ENCODE results near the gene ELMOD3.
"Not testable (repeated sequence)": the region's sequence is repeated elsewhere in the genome, so short reads cannot be mapped to it uniquely, and the experiment has no call there.

The ELMOD3 gene

GRCh38 chr2:85405201-85406059 lies 50.9 kb downstream of the ELMOD3 start:
- FAIRE-seq = no peak

GRCh38 chr2:85409845-85410583 lies 55.4 kb downstream of the ELMOD3 start, which contains the start of gene CAPG:
CAPG (minus strand) TSS chr2:85410366; CDS start chr2:85402145, 8,221 bp downstream.
- no peak for FAIRE-seq

- FAIRE-seq = no peak
Observed at GRCh38 chr2:85410584-85411404, 56.2 kb downstream of the ELMOD3 start.

- no peak for FAIRE-seq
Observed at GRCh38 chr2:85411405-85411748, 56.8 kb downstream of the ELMOD3 start.

GRCh38 chr2:85413592-85414420 lies 59.2 kb downstream of the ELMOD3 start:
- FAIRE-seq = no peak

GRCh38 chr2:85414421-85414759 lies 59.8 kb downstream of the ELMOD3 start:
- FAIRE-seq = not testable (repeated sequence)

GRCh38 chr2:85414761-85415553 lies 60.4 kb downstream of the ELMOD3 start:
- FAIRE-seq = no peak

- FAIRE-seq = no peak
Observed at GRCh38 chr2:85415980-85416650, 61.5 kb downstream of the ELMOD3 start.

GRCh38 chr2:85418132-85419008 lies 63.8 kb downstream of the ELMOD3 start, which contains the start of gene SH2D6:
SH2D6 (plus strand) TSS chr2:85418714; CDS start chr2:85429466, 10,752 bp downstream.
- no peak for FAIRE-seq

- no peak for FAIRE-seq
Observed at GRCh38 chr2:85419009-85419675, 64.6 kb downstream of the ELMOD3 start.

GRCh38 chr2:85420536-85421259 lies 66.1 kb downstream of the ELMOD3 start:
- no peak for FAIRE-seq

- no peak for FAIRE-seq
Observed at GRCh38 chr2:85421260-85422071, 66.9 kb downstream of the ELMOD3 start.

GRCh38 chr2:85422072-85422457 lies 67.5 kb downstream of the ELMOD3 start:
- no peak for FAIRE-seq

GRCh38 chr2:85423525-85423924 lies 69.0 kb downstream of the ELMOD3 start:
- FAIRE-seq = no peak

- FAIRE-seq = no peak
Observed at GRCh38 chr2:85425588-85425987, 71.0 kb downstream of the ELMOD3 start.

GRCh38 chr2:85427300-85427835 lies 72.8 kb downstream of the ELMOD3 start:
- no peak for FAIRE-seq

GRCh38 chr2:85428343-85428881 lies 73.8 kb downstream of the ELMOD3 start:
- FAIRE-seq = no peak
